ENCODE results near the gene AP1S3. TPM values are rescaled to one million over a fixed set of nuclear protein-coding genes. Genes with fewer than 3 reads are reported as not detected.

The AP1S3 gene
- total and polyA plus RNA-seq, 2 donors (not counting 3 experiments of a cell fraction or from before 2014, with no cell fraction given): 0.69 to 3.8 TPM

GRCh38 chr2:223800908-223801307 lies 36.5 kb downstream of the AP1S3 start:
- intact Hi-C loops (cut with micrococcal nuclease) (no loop called here), dilution Hi-C loops (cut with MboI; ENCODE audit: extremely low pct_ligation_motif_present, low sequenced_read_pairs) (no loop called here)
- Histone ChIP-seq H3K9me1 (replicated peaks; ENCODE audit: control insufficient read depth, extremely low read depth, insufficient read depth, low read length) (no peaks in the 10 kb centered on the region), H3K9ac (replicated peaks; ENCODE audit: extremely low read depth, insufficient read depth, low read length) (no peak overlapping the region), H3K4me1 (ENCODE audit: control insufficient read depth, extremely low read depth, insufficient read depth, low read length) (peaks cover 4% of the 10 kb centered on the region), H3K27me3 (ENCODE audit: control insufficient read depth in 2 of 2, insufficient read depth in 2 of 2, low read length in 2 of 2) (no peaks in the 10 kb centered on the region), H3K79me2 (ENCODE audit: control insufficient read depth, insufficient read depth, low read length) (no peaks in the 10 kb centered on the region), H3K4me3 (replicated peaks in 1 of 3; ENCODE audit: insufficient read depth in 1 of 3, low read depth in 1 of 3, low read length in 3 of 3) (no peak overlapping the region), H3K4me2 (ENCODE audit: insufficient read depth, low read length) (no peak overlapping the region), H3K36me3 (ENCODE audit: control insufficient read depth in 2 of 2, extremely low read depth in 1 of 2, insufficient read depth in 2 of 2, low read length in 2 of 2) (no peaks in the 10 kb centered on the region), H3K9me3 (replicated peaks; ENCODE audit: control insufficient read depth, insufficient read depth, low read length) (no peaks in the 10 kb centered on the region), H3K27ac (ENCODE audit: insufficient read depth, low read depth, low read length) (no peak overlapping the region), H4K20me1 (replicated peaks; ENCODE audit: control insufficient read depth, extremely low read depth, insufficient read depth, low read length) (no peaks in the 10 kb centered on the region), H2AFZ (ENCODE audit: low read depth, low read length) (no peak overlapping the region)
- ChIA-PET CTCF (interaction anchor here (0.8 to 7.5 kb wide), 6 partner anchors 59 to 554 kb away, joined by 4 to 176 read pairs (median 61); no protein-coding TSS in a partner anchor), POLR2A (no interaction called here)
- BruUV-seq (replicated peaks): no TSS peak
- FAIRE-seq (no peak), DNase-seq (ENCODE audit: low read depth, low spot score) (no peak)
- TF ChIP-seq EZH2 (IDR thresholded peaks at IDR 0.05; ENCODE audit: borderline replicate concordance, low read depth, low read length, severe bottlenecking) (no peak), FOS (IDR thresholded peaks at IDR 0.05; ENCODE audit: borderline replicate concordance, insufficient read depth, low read length) (no peak), GATA2 (IDR thresholded peaks at IDR 0.05; ENCODE audit: insufficient read depth, insufficient read length, low read depth, low read length) (no peak), POLR2AphosphoS5 (IDR thresholded peaks at IDR 0.05; ENCODE audit: insufficient read depth, low read depth, low read length) (no peak), MAX (IDR thresholded peaks at IDR 0.05; ENCODE audit: insufficient read depth, insufficient read length) (no peak), POLR2A (IDR thresholded peaks at IDR 0.05; ENCODE audit: low read depth, low read length) (no peak), MYC (IDR thresholded peaks at IDR 0.05; ENCODE audit: low read depth, low read length) (no peak), CTCF (IDR thresholded peaks at IDR 0.05; ENCODE audit: extremely low read depth in 1 of 2, insufficient read depth in 1 of 2, low read depth in 1 of 2, low read length in 2 of 2) (no peak)
